Stimulated activated CD4-positive, alpha-beta T cell treated with anti-CD3 and anti-CD28 coated beads, Interleukin-1b, Interleukin-23, amount 100 ng/mL, for 48 hours (primary cell): Measurements from ENCODE around the gene FTL.

Experiments used
- DNase-seq: peaks from one replicate; pipeline ENCODE4 v3.0.0-alpha.2; 2020

FTL gene

DNA sequence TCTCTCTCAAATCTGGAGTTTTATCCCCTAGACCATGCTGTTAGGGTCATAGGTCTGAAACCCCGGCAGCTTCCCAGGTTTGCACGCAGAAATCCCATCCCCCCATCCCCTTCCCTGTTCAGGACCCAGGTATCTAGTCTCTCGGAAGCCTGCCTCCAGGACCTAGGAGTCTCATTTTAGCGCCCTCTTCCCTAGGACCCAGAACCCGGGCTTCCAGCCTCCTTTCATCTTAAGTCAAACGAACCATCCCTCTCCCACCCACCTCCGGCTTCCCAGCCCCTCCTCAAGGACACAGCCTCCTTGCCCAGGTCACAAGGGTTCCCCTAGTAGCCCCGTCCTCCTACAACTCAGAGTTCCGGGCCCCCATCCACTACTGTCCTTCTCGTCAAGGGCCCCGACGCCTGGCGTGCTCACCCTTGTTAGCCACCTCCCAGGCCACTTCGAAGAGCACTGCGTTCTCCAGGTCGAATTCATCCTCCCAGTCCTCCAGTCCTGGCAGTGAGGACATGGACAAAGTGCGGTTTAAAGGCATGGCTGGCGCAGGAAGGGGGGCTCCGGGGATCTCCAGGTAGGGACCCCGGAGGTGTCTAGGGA, 27.6 kb downstream of the FTL start:
- DNase-seq, result no peak

- peak; percentile 99 for DNase-seq
Measured at GRCh38 chr19:48993175-48994034, 28.3 kb downstream of the FTL start, which contains the start of the genes GYS1 and RUVBL2. TSS of gene GYS1 (minus strand) at chr19:48993309. CDS start at chr19:48993112, 197 bp downstream. TSS of gene RUVBL2 (plus strand) at chr19:48993887. CDS start at chr19:48993912, 25 bp downstream.

DNA sequence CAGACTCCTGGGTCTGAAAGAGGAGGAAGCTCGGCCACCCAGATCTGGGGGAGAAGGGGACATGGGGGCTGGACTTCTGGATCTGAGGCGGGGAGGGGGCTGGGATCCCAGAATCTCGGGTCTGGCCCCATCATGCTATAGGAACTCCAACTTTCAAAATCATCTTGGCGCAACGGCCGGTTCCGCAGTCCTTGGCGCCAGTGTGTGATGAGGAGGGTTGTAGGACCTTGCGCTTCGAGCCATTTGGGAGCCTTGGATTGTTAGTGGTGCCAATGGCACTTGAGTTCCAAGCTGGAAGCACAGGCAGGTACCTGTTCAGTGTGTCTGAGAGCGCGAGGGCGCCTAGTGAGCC, 28.9 kb downstream of the FTL start:
- no peak for DNase-seq

DNA sequence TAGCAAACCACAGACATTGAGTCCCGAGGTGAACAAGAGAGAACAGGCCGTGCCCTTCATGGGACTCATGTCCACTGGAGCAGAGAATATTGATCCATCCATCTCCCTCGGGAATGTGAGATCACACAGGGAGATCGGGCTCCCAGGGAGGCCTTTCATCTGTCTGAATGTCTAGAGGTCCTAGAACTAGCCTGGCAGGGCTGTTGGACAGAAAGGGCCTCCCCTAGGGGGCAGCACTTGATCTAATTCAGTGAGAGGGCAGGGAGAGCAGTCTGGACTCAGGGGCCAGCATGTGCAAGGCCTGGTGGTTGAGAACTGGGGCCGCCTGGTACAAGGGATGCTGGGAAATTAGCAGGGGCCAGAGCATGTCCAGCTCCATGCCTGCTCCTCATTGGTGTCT, 32.9 kb downstream of the FTL start:
- DNase-seq, result peak; percentile 46

- DNase-seq, result peak; percentile 69
Measured at GRCh38 chr19:48999481-49000325, 34.6 kb downstream of the FTL start.

DNA sequence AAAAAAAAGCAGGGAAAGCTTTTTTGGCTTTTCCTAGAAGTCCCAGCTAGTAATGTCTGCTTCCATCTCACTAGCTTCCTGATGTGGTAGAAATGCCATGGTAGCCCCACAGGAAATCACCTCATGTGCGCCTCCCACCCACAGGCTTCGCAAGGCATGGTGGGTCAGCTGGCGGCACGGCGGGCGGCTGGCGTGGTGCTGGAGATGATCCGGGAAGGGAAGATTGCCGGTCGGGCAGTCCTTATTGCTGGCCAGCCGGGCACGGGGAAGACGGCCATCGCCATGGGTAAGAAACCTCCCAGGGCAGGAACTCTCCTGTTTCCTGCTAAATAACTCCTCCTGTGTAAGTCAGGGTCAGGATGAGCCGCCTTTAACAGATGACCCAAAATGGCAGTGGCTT, 39.0 kb downstream of the FTL start:
- no peak for DNase-seq

GRCh38 chr19:49004964-49005614, 40.0 kb downstream of the FTL start:
- no peak for DNase-seq

GRCh38 chr19:49006905-49007304, 41.8 kb downstream of the FTL start:
- no peak for DNase-seq

DNA sequence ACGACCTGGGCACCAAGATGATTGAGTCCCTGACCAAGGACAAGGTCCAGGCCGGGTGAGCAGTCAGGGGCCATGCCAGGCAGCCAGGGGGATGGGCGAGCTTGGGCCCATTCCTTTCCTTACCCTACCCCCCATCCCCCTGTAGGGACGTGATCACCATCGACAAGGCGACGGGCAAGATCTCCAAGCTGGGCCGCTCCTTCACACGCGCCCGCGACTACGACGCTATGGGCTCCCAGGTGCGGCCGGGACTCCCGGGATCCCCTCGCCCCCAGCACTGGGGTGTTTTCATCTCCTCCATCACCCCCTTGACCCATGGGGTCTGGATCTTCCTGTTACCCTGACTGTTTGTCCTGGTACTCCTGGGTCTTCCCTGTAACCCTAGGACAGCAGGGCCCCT, 44.7 kb downstream of the FTL start:
- no peak for DNase-seq

- DNase-seq, result no peak
Measured at GRCh38 chr19:49010453-49010852, 45.3 kb downstream of the FTL start.

- DNase-seq, result no peak
Measured at GRCh38 chr19:49011194-49011593, 46.1 kb downstream of the FTL start.

DNA sequence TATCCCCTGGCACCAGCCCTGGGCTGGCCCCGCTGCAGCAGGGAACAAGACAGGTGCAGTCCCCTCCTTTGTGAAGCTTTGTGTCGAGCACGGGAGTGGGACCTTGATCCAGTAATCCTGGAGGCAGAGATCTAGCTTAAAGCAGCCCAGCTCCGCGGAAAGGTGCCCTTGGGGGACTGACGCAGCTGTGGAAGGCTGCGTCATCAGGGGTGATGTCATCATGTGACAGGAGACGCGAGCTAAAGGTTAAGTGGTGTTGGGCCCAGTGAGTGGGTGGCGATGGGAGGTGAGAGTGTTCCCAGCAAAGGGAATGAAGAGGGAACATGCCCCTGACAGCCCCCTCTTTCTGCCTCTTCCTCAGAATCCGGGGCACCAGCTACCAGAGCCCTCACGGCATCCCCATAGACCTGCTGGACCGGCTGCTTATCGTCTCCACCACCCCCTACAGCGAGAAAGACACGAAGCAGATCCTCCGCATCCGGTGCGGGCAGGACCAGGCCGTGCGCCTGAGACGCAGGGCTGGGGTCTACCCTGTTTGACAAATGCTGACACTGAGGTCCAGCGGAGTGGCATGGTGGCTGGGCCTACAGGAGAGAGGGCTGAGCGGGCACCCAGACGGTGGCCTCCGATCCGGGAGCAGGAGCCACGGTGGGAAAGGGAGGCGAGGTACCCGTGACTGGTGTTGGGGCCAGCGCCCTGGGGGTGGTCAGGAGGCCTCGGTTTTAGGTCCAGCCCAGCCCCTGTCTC, 49.2 kb downstream of the FTL start:
- DNase-seq, result no peak

DNA sequence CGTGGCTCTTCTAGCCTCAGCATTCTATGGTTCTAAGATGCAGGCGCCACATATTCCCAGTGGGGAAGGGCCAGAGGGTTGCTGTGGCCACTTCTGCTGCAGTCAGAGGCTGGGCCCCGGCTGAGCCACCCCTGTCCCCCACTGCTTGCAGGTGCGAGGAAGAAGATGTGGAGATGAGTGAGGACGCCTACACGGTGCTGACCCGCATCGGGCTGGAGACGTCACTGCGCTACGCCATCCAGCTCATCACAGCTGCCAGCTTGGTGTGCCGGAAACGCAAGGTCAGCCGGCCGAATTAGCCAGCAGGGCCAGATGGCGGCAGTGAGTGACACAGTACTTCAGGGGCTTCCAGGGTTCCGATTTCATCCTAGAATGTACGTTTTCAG, 49.8 kb downstream of the FTL start:
- no peak for DNase-seq

DNA sequence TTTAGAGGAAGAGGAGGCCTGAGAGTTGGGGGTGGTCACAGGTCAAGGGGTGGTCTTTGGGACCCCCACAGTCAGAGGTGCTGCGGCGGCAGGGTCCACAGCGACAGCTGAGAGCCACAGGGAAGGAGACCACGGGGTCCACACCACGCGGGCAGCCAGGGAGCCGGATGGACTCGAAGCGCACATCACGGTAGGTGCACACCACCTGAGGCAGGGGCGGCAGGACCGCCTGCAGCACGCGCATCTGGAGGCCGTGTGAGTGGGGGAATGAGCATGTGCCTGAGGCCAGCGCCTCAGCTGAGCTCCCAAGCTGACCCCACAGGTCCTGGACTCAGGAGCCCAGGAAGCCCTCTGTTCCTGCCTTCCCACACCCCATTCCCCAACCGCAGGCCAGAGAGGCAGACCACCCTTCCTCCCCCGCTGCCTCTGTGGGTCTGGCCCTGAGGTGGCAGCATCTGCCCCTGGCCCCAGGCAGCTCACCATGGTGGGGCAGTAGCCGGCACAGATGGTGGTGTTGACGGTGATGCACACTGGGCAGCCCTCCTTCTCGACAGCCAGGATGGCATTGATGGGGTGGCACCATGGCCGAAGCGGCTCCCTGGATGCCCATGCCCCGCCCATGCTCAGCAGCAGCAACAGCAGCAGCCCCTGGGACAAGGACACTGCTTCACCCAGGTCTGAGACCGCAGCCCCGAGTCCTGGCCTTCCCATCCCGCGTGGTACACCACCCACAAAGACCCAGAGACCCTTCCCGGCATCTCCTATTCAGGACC, 51.1 kb downstream of the FTL start:
- no peak for DNase-seq
